IMR-90 (cell line): ENCODE data around the gene STON2.

Source experiments
- BHLHE40 ChIP-seq: fragments of 150-350 bp; IDR thresholded peaks from 2 replicates; pipeline ENCODE4 v1.6.1; 2016; ENCODE audit warnings: mild to moderate bottlenecking, low read depth, low read length
- MXI1 ChIP-seq: IDR thresholded peaks from 2 replicates; pipeline ENCODE4 v1.6.1; 2012; ENCODE audit warnings: low read depth, mild to moderate bottlenecking, low read length, moderate library complexity, borderline replicate concordance
- POLR2A ChIP-seq: IDR thresholded peaks from 2 replicates; pipeline ENCODE4 v1.6.1; 2012; ENCODE audit warnings: mild to moderate bottlenecking, low read depth, low read length
- RAD21 ChIP-seq: IDR thresholded peaks from 2 replicates; pipeline ENCODE4 v1.6.1; 2012; ENCODE audit warnings: low read length, improper control_type of control experiment
- RFX5 ChIP-seq: IDR thresholded peaks from 2 replicates; pipeline ENCODE4 v1.8.0; 2012; ENCODE audit warnings: low read depth, mild to moderate bottlenecking, low read length, moderate library complexity
- TF ChIP-seq, protein P1 (sequence below): conservative IDR thresholded peaks from 2 replicates; pipeline ENCODE4 v1.5.1; 2012; ENCODE audit warnings: mild to moderate bottlenecking, low read depth, low read length, improper control_type of control experiment

DNA sequence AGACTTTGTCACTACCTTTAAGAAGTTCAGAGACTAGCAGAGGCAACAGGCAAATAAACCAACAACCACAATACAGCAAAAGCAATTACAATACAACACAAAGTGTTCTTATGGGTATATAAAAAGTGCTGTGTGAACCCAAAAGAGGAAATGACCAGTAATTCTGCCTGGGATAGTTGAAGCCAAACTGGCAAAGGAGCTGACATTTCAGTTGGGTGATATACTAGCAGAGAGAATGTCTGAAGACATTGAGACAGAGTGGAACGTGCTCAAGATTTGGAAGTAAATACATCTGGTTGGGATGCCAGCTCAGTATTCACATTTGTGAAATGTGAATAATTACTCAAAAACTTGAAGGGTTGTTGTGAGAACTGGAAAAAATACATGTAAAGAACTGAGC lies 98.8 kb downstream of the STON2 start:
- TF ChIP-seq, protein P1, sequence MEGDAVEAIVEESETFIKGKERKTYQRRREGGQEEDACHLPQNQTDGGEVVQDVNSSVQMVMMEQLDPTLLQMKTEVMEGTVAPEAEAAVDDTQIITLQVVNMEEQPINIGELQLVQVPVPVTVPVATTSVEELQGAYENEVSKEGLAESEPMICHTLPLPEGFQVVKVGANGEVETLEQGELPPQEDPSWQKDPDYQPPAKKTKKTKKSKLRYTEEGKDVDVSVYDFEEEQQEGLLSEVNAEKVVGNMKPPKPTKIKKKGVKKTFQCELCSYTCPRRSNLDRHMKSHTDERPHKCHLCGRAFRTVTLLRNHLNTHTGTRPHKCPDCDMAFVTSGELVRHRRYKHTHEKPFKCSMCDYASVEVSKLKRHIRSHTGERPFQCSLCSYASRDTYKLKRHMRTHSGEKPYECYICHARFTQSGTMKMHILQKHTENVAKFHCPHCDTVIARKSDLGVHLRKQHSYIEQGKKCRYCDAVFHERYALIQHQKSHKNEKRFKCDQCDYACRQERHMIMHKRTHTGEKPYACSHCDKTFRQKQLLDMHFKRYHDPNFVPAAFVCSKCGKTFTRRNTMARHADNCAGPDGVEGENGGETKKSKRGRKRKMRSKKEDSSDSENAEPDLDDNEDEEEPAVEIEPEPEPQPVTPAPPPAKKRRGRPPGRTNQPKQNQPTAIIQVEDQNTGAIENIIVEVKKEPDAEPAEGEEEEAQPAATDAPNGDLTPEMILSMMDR: no peak
- TF ChIP-seq POLR2A (no peak), BHLHE40 (no peak), RAD21 (no peak), MXI1 (no peak), RFX5 (no peak)
